Fibroblast of peridontal ligament (primary cell): ENCODE measurements around the gene KDELR1.
A peak's percentile ranks its signal among the peaks of the same experiment; 100 is the strongest.

ENCODE experiments used
- DNase-seq: peaks from one replicate; pipeline ENCODE4 v3.0.0-alpha.2; 2010; ENCODE audit errors: extremely low read depth

Gene KDELR1

DNA sequence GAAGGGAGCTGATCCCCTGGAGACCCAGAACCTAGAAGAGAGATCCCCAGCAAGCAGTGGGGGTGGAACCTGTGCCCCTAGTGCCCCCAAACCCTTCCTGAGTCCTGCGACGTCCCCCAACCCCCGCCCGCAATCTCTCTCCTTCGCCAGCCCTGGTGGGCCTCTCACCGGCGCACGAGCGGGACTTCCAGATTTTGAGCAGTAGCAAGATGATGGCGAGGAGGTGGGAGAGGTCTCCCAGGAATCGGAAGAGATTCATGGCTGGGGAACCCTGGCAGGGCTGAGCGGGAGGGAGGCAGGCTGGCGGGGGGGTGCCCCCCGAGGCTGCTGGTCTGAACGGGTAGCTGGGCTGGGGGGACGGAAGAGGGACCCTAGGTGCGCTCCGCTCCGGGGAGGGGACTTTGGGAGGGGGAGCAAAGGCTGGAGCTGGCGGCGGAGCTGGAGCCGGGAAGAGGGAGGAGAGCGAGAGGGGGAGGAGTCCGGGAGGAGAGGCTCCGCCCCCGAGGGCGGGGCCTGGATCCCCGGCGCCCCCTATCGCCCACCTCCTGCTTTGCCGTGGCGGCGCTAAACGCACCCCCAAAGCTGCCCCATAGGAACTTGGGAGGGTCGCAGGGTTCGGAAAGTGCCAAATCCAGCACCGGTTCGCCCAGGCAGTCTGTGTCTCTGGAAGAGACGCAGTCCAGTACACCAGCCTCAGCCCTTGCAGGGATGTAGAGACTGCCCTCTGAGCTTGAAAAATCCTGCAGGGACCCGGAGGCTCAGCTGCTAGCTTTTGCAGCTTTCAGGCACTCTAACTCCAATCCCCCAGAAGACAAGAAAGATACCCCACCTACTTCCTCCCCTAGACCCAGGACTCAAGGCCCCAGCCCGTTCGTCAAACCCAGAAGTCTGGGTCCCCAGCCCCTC is at the start of gene KDELR1:
Gene KDELR1, minus strand, starts transcription at position 452 of the 906 bp plus-strand sequence. Its CDS starts 193 bp downstream, at position 259.
- peak; percentile 66 for DNase-seq

GRCh38 chr19:48436586-48436985 is 45.2 kb upstream of the KDELR1 start:
- no peak for DNase-seq

DNA sequence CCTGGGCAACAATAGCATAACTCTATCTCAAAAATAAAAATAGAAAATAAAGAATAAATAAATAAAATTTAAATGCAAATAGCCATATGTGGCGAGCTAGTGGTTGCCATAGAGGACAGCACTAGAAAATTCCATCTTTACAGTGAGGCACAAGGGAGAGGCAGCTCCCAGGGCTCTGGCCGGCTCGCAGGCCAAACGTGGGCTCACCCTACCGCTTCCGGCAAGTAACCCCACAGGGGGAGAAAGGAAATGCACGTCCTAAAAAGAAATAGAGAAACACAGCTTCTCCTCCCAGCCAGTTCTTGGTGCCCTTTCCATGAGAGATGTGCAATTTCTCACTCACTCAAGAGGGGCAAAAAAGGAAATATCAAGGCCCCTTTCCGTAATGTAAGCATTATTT is 42.0 kb upstream of the KDELR1 start:
- no peak for DNase-seq

- no peak for DNase-seq
Measured at GRCh38 chr19:48428670-48429069, 37.3 kb upstream of the KDELR1 start.

DNA sequence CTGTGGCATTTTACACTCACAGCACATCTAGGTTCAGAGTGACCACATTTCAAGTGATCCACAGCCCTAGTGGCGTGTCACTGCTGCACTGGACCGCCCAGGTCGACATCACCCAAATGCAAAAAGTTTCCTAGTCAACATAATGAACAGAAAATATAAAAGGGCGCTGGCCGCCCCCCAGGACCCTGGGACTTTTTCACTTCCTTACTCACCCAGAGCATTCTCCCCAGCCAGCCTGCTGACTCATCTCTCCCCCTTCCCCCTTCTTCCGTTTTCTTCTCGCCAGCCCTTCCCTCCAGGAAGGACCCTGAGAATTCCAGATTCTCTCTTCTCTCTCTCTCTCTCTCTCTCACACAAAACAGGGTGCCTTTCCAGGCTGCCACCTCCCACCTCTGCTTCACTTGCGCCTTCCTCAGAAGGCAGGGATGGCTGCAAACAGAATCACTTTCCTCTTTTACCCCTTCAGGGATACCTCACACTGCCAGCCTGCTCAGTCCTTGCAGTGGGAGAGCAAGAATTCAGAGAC is 33.4 kb upstream of the KDELR1 start:
- peak; percentile 48 for DNase-seq

DNA sequence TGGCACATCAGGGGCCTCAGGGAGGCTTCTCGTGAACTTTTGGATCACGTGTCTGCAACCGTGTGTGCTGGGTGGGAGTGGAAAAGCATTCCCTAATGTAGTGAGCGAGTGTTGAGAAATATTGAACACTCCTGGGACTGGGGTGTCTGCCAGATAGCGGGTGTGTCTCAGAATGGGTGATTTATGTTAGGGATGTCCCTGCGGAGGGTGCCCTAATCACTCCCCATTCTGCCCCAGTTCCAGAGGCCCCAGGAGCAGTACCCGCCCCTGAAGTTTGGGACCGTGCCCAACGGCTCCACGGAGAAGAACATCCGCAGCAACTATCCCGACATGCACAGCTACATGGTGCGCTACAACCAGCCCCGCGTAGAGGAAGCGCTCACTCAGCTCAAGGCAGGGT is 30.2 kb upstream of the KDELR1 start:
- no peak for DNase-seq

DNA sequence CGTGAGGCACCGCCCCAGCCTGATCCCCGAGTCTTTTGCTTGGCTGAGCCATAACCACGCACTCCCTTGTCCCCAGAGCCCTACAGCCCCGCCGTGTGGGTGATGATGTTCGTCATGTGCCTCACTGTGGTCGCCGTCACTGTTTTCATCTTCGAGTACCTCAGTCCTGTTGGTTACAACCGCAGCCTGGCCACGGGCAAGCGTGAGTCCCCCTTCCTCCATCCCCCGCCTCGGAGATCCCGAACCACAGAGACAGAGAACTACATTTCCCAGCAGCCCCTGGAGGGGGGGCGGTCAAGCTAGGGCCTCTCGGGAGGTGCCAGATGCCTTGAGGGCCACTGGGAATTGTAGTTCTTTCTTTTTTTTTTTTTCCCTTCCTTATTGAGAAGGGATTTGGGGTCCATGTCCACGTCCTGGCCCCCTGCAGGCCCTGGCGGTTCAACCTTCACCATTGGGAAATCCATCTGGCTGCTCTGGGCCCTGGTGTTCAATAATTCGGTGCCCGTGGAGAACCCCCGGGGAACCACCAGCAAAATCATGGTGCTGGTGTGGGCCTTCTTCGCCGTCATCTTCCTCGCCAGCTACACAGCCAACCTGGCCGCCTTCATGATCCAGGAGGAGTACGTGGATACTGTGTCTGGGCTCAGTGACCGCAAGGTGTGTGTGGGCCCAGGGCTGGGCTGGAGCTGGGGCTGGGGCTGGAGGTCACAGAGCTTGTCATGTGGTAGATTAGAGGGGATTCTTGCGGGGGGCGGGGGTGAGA is 28.0 kb upstream of the KDELR1 start:
- peak; percentile 20 for DNase-seq

GRCh38 chr19:48418317-48419064 is 27.1 kb upstream of the KDELR1 start:
- peak; percentile 23 for DNase-seq

DNA sequence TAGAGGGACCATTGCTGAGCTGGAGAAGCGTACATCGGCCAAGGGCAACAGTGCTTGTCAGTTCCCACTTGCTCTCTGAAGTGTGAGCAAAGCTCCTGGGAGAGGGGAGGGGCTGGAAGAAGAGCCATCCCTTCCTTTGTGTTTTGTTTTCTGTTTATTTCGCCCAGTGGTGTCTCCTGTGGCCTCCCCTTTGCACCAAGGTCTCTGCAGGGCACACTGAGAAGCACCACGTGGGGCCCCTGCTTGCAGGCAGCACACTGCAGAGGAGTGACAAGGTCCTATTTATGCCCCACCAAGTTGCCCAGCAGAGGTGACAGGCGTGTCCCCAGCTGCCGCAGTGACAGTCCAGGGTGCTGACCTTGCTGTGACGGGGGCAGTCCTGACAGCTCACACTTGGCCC is 26.1 kb upstream of the KDELR1 start:
- no peak for DNase-seq

DNA sequence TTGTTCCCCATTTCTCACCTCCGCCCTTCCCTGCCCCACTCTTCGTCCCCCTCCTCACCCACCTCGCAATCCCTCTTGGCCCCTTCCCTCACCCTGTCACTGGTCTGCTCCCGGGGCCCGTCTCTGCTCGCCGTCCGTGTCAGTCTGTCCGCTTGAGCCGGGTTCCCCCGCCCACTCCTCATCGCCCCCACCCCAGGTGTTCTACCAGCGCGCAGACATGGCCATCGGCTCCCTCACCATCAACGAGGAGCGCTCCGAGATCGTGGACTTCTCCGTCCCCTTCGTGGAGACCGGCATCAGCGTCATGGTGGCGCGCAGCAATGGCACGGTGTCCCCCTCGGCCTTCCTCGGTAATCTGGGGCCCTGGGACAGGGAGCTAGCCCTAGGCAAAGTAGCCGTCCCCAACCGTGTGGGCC is 24.5 kb upstream of the KDELR1 start:
- no peak for DNase-seq

GRCh38 chr19:48415395-48415794 is 24.0 kb upstream of the KDELR1 start:
- no peak for DNase-seq

- DNase-seq: no peak
Measured at GRCh38 chr19:48413879-48414587, 22.7 kb upstream of the KDELR1 start.

- DNase-seq: no peak
Measured at GRCh38 chr19:48405850-48406249, 14.5 kb upstream of the KDELR1 start.

- DNase-seq: no peak
Measured at GRCh38 chr19:48405010-48405659, 13.8 kb upstream of the KDELR1 start.

GRCh38 chr19:48403606-48404005 is 12.3 kb upstream of the KDELR1 start:
- DNase-seq: peak; percentile 41

DNA sequence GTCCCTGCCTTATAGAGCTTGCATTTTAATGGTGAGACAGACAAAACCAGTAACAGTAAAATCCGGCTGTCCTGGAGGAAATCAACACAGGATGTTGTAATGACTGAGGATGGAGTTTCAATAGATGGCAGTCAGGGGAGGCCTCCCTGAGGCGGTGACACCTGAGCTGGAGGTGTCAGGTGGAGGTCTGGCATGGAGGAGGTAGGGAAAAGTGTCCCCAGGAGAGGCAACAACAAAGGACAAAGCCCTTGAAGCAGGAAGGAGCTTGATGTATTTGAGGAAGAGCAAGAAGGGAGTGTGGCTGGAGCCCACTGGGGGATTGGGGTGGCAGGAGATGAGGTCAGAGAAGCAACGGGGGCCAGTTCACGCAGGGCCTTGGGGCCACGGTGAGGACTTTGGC is 9.9 kb upstream of the KDELR1 start:
- DNase-seq: no peak

- peak; percentile 77 for DNase-seq
Measured at GRCh38 chr19:48400018-48400742, 8.8 kb upstream of the KDELR1 start.

DNA sequence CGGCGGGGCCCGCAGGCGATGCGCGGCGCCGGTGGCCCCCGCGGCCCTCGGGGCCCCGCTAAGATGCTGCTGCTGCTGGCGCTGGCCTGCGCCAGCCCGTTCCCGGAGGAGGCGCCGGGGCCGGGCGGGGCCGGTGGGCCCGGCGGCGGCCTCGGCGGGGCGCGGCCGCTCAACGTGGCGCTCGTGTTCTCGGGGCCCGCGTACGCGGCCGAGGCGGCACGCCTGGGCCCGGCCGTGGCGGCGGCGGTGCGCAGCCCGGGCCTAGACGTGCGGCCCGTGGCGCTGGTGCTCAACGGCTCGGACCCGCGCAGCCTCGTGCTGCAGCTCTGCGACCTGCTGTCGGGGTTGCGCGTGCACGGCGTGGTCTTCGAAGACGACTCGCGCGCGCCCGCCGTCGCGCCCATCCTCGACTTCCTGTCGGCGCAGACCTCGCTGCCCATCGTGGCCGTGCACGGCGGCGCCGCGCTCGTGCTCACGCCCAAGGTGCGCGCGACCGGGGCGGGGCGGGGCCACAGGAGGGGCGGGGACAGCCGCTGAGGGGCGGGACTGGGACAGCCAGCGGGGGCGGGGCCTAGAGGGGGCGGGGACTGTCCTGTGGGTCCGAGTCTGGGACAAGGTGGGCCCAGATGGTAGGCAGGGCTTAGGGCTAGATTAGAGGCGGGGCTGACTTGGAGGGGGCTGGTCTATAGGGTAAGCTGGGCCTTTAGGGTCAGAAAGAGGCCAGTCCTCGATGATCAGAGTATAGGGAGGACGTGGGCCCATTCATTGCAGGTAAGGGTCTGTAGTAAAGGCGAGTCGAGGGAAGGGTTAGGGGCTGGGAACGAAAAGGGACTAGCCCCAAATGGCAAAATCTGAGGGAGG is 7.3 kb upstream of the KDELR1 start:
- peak; percentile 54 for DNase-seq

DNA sequence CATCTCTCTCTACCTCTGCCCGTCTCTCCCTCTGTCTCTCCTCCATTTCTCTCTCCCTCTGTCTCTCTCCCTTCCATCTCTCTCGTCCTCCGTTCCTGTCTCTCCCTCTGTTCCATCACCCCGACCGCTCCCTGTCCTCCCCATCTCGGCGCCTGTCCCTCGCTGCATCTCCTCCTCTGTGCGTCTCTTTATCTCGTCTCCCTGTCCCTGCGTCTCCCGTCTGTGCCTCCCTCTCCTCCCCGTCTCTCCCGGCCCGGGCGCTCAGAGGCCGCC is 6.7 kb upstream of the KDELR1 start:
- no peak for DNase-seq
